ENCODE results near the gene FAM83F.

The FAM83F gene

DNA sequence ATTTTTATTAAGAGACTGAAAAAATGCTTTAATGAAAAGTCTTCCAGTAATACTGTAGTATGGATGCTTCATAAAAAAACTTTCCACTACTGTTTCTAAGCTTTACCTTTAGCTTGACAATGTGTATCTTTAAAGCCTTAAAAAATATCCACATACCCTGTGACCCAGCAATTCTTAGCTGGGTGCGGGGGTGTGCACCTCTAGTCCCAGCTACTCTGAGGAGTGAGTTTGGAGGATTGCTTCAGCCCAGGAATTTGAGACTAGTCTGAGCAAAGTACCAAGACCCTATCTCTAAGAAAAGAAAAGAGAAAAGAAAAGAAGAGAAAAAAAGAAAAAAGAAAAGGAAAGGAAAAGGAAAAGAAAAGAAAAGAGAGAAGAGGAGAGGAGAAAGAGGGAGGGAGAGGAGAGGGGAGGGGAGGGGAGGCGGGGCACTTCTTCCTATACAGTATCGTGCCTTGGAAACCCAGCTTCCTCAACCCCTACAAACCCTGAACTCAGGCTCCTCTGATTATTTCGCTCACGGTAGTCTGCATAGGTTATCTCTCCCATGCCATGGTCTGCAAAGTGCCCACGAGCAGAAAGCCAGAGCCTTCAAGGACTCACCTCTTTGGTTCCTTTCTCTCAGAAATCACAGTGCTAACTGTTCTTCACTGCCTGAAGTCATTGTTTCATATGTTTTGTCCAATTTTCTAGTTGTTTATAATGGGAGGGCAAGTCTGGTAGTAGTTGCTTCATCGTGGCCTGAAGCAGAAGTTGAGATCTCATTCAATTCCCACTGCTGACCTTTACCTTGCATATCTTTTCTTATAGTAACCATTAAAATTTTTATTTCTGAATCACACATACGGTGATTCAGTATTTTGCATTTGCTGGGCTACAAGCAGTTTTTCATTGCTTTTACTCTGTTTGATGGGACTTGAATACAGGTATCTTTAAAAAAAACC is 82.2 kb downstream of the FAM83F start:
- DNase-seq: no peak

DNA sequence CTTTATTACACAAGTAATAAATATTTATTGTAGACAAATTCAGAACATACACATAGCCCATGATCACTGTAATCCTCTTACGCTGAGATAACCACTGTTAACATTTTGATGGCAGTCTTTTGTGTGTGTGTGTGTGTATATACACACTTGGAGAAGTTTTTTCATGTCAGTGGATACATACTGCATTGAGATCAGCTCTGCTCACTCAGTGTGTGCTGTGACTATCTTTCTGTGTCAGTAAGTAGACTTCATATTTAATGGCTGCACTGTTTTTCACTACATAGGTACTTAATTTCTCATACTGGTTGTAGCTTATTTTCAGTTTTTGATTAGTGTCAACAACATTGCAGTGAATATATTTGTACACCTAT is 82.9 kb downstream of the FAM83F start:
- DNase-seq: no peak

DNA sequence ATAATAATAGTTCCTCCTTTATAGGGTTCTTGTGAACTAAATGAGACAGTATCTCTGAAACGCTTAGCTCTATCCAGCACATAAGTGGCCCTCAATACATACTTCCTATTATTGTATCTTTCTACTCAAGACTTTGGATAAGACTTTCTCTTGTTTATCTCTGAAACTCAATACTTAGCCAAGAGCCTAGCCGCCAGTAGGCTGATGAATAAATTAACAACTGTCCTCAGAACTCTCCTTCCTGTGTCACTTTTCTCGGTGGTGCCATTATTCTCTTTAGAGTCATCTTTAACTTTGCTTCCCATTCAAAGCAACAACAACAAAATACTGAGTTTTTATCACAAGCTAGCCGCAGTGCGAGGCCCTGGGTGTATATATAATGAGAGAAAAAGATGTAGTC is 86.9 kb downstream of the FAM83F start:
- no peak for DNase-seq

DNA sequence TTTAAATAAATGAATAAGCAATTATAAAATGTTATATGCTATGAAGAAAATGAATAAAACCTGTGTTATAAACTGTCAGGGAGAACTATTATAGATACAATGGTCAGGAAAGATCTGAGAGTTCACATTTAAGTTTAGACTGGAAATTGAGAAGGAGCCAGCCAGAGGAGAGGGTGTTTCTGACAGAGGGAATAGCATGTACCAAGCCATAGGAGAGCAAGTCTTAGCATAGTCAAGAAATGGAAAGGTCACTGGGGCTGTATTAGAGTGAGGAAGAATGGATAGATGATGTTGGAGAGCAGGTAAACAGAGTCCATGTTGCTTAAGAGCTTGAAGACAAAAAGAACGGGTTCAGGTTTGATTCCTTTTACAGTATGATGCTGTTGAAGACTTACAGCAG is 87.4 kb downstream of the FAM83F start:
- DNase-seq: no peak

DNA sequence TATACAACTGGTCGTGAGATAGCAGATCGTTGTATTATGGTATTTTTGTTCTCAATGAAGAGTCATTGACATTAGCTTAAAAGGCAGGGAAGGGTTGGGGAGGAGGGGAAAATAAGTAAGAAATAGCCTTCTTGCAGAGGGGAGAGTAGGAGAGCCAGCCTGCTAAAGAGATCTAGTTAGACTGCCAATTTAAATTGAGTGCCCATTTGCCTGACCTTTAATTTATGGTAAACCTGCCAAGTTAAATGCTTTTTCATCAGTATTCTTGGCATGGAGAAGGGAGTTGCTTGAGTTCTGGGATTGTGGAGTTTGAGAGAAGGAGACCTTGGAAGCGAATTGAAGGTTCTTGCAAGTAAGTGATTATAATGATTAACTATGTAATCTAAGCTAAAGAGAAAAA is 89.0 kb downstream of the FAM83F start:
- DNase-seq: no peak

DNA sequence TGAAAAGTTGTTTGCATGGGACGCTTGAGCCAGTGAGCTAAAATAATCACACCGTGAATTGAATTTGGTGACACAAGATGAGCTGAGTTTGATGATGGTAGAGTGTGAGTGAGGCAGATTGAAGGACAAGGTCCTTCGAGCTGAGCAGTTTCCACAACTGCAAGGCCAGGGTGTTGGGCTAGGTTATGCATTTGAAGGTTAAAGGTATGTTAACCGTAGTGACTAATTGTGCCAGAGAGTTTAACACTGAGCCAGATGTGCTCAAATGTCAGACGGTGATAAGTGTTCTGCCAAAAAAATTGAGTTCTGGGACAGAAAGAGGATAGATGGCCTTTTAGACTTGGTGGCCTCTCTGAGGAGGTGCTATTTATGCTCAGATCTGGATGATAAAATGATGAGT is 89.5 kb downstream of the FAM83F start:
- DNase-seq: no peak

DNA sequence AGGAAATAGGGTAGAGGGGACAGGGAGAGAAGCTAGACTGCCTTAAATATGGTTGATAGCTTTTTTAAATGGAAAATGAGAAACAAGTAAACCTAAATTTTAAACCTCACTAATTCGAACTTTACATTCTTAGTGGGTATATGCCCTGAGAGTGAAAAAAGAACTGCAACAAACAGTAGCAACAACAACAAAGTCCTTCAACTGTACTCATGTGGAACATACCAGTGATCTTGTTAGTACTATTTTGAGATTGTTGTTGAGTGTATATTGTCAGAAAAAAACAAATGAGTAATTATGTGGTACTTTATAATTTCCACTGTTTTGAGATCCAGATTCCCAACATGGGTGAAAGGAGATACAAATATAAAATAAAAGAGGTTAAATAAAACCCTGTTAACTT is 94.1 kb downstream of the FAM83F start:
- no peak for DNase-seq
